ENCODE results near the gene SLC35D2. TPM values are rescaled to one million over a fixed set of nuclear protein-coding genes. Genes with fewer than 3 reads are reported as not detected.

SLC35D2 gene
- total RNA-seq, 4 donors from 2014 or later: 10.7 to 21.3 (median 13.3) TPM

- intact Hi-C loops (cut with DNase I; ENCODE audit: low total_unique reads): no loop called here
- 22 to 23% methylated on average over 7 of the region's 7 CpGs for WGBS, 2 donors
- DNase-seq (ENCODE audit: low spot score in 2 of 2): peak in 1 of 2 donors; percentile 17
Measured at GRCh38 chr9:96382839-96383164, 709 bp downstream of the SLC35D2 start.

DNA sequence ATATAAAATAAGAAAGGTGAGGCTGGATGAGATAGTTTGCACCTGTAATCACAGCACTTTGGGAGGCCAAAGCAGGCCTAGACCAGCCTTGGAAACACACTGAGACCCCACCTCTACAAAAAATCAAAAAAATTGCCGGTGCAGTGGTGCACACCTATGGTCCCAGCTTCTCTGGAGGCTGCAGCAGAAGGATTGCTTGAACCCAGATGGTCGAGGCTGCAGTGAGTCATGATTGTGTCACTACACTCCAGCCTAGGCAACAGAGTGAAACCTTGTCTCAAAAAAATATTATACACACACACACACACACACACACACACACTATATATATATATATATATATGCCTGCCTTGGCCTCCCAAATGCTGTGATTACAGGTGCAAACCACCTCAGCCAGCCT is 1.3 kb downstream of the SLC35D2 start:
- TF ChIP-seq CTCF (IDR thresholded peaks at IDR 0.05) (no peak), POLR2A (IDR thresholded peaks at IDR 0.05) (no peak)
- no peak overlapping the region for H3K4me3 ChIP-seq (ENCODE audit: low read depth, poor library complexity, severe bottlenecking)

More at GRCh38 chr9:96382839-96383164, 709 bp downstream of the SLC35D2 start:
- H3K4me3 ChIP-seq (ENCODE audit: low read depth, poor library complexity, severe bottlenecking): peak overlapping the region; percentile 81
- no peak for TF ChIP-seq POLR2A (IDR thresholded peaks at IDR 0.05)
- TF ChIP-seq CTCF (IDR thresholded peaks at IDR 0.05): no peak

GRCh38 chr9:96381696-96382095 is 1.8 kb downstream of the SLC35D2 start:
- no peak overlapping the region for H3K4me3 ChIP-seq (ENCODE audit: low read depth, poor library complexity, severe bottlenecking)
- peak in 1 of 2 donors; percentile 53 for DNase-seq (ENCODE audit: low spot score in 2 of 2)
- WGBS, 2 donors: 87 to 94% methylated on average over 4 of the region's 4 CpGs
- intact Hi-C loops (cut with DNase I; ENCODE audit: low total_unique reads): no loop called here
- TF ChIP-seq CTCF (IDR thresholded peaks at IDR 0.05) (no peak), POLR2A (IDR thresholded peaks at IDR 0.05) (no peak)

More for the DNA sequence above, 1.3 kb downstream of the SLC35D2 start:
- DNase-seq (ENCODE audit: low spot score in 2 of 2): peak in 1 of 2 donors; percentile 59
- 50 to 74% methylated on average over 2 of the region's 2 CpGs for WGBS, 2 donors
- intact Hi-C loops (cut with DNase I; ENCODE audit: low total_unique reads): no loop called here

GRCh38 chr9:96381125-96381524 is 2.4 kb downstream of the SLC35D2 start:
- no peak overlapping the region for H3K4me3 ChIP-seq (ENCODE audit: low read depth, poor library complexity, severe bottlenecking)
- DNase-seq (ENCODE audit: low spot score in 2 of 2): no peak
- WGBS, 2 donors: 95 to 98% methylated on average over 4 of the region's 4 CpGs
- no peak for TF ChIP-seq POLR2A (IDR thresholded peaks at IDR 0.05)
- no peak for TF ChIP-seq CTCF (IDR thresholded peaks at IDR 0.05)
- intact Hi-C loops (cut with DNase I; ENCODE audit: low total_unique reads): no loop called here

DNA sequence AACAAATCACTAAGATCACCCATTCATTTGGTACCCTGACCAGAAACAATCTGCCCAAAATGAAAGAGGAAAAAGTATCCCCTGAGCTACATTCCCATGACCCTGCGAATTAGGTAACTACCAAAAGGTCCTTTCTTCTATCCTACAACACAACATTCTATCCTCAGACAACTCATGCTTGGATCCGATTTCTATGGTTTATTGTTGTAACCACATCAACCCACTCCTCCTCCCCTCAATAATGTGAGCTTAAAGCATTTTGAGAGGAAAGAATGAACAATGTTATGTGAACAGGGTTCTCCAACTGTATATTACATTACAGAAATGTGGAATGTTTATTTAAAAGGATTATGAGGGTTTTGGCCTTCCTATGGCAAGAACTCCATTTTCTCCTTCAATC is 4.0 kb downstream of the SLC35D2 start:
- H3K4me3 ChIP-seq (ENCODE audit: low read depth, poor library complexity, severe bottlenecking): no peak overlapping the region
- TF ChIP-seq POLR2A (IDR thresholded peaks at IDR 0.05) (no peak), CTCF (IDR thresholded peaks at IDR 0.05) (no peak)
- no peak for DNase-seq (ENCODE audit: low spot score in 2 of 2)
- intact Hi-C loops (cut with DNase I; ENCODE audit: low total_unique reads): no loop called here
- 90 to 93% methylated on average over 2 of the region's 2 CpGs for WGBS, 2 donors

DNA sequence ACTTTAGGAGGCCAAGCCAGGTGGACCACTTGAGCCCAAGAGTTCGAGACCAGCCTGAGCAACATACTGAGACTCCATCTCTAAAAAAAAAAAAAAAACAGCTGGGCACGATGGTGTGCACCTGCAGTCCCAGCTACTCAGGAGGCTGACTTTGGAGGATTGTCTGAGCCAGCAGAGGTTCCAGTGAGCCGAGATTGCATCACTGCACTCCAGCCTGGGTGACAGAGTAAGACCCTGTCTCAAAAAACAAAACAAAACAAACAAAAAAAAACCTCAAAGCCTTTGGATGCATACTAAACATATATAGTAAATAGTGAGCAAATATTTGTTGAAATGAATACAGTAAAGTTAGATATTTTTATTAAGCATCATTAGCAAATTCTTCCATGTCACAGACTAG is 5.3 kb downstream of the SLC35D2 start:
- TF ChIP-seq POLR2A (IDR thresholded peaks at IDR 0.05) (no peak), CTCF (IDR thresholded peaks at IDR 0.05) (no peak)
- no peak overlapping the region for H3K4me3 ChIP-seq (ENCODE audit: low read depth, poor library complexity, severe bottlenecking)
- no peak for DNase-seq (ENCODE audit: low spot score in 2 of 2)
- intact Hi-C loops (cut with DNase I; ENCODE audit: low total_unique reads): no loop called here
- WGBS, 2 donors: 98 to 99% methylated on average over 3 of the region's 3 CpGs
